Mucosa of rectum (tissue), 2 donors: ENCODE data around the gene CCSER2.

ENCODE experiments used
- H3K27ac ChIP-seq, 2 donors: one replicate each; pipeline ENCODE4 v1.7.0; 2013; ENCODE audit warnings: inconsistent platforms in 2 of 2, low read depth in 2 of 2, low read length in 2 of 2
- H3K27me3 ChIP-seq, 2 donors: one replicate each; pipeline ENCODE4 v1.7.0; 2013; ENCODE audit warnings: low read length in 2 of 2; ENCODE audit not compliant: control insufficient read depth in 2 of 2, insufficient read depth in 2 of 2
- H3K36me3 ChIP-seq, 2 donors: one replicate each; pipeline ENCODE4 v1.7.0; 2013; ENCODE audit warnings: low read length in 2 of 2; ENCODE audit not compliant: control insufficient read depth in 2 of 2, insufficient read depth in 2 of 2
- H3K4me1 ChIP-seq, 2 donors: one replicate each; pipeline ENCODE4 v1.7.0; 2013; ENCODE audit warnings: low read length in 2 of 2, mild to moderate bottlenecking in 1 of 2; ENCODE audit not compliant: control insufficient read depth in 2 of 2, insufficient read depth in 2 of 2
- H3K4me3 ChIP-seq, 2 donors: one replicate each; pipeline ENCODE4 v1.7.0; 2013; ENCODE audit warnings: low read length in 2 of 2
- H3K9ac ChIP-seq, 2 donors: one replicate each; pipeline ENCODE4 v1.7.0; 2013; ENCODE audit warnings: low read length in 2 of 2, low read depth in 1 of 2, mild to moderate bottlenecking in 1 of 2
- H3K9me3 ChIP-seq, 2 donors: one replicate each; pipeline ENCODE4 v1.7.0; 2013; ENCODE audit warnings: low read length in 2 of 2; ENCODE audit not compliant: control insufficient read depth in 2 of 2
- donor health status: healthy.
- donor health status: Normal muscosa, but diverticular disease.

The CCSER2 gene

GRCh38 chr10:84356928-84357327 is 28.5 kb downstream of the CCSER2 start:
- Histone ChIP-seq H3K4me1 (no peaks in the 10 kb centered on the region), H3K9me3 (no peaks in the 10 kb centered on the region)

DNA sequence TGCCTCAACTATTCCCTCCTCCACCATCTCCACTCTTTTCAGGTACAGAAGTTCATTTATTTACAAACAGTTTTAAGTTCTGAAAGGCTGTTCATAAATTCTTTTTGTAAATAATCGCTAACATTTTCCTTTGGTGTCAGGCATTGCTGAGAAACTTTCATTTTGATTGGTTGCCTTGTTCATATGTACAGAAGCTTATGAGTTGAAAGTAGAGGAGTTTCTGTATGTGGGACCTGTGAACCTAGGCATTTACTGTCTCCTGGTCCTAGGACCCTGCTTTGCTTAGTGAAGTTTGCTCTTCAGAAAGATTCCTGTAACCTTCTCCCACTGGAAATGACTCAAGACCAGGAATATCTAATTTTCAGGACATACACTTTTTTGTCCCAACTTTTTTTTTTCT is 30.4 kb downstream of the CCSER2 start:
- no peak overlapping the region for H3K4me3 ChIP-seq
- H3K36me3 ChIP-seq, result no peaks in the 10 kb centered on the region
- H3K27ac ChIP-seq, result no peak overlapping the region
- H3K27me3 ChIP-seq, result no peaks in the 10 kb centered on the region
- H3K4me1 ChIP-seq, result no peaks in the 10 kb centered on the region
- no peaks in the 10 kb centered on the region for H3K9me3 ChIP-seq
- no peak overlapping the region for H3K9ac ChIP-seq

More at GRCh38 chr10:84356928-84357327, 28.5 kb downstream of the CCSER2 start:
- Histone ChIP-seq H3K4me3 (no peak overlapping the region), H3K9ac (no peak overlapping the region), H3K36me3 (no peaks in the 10 kb centered on the region), H3K27me3 (no peaks in the 10 kb centered on the region), H3K27ac (no peak overlapping the region)

DNA sequence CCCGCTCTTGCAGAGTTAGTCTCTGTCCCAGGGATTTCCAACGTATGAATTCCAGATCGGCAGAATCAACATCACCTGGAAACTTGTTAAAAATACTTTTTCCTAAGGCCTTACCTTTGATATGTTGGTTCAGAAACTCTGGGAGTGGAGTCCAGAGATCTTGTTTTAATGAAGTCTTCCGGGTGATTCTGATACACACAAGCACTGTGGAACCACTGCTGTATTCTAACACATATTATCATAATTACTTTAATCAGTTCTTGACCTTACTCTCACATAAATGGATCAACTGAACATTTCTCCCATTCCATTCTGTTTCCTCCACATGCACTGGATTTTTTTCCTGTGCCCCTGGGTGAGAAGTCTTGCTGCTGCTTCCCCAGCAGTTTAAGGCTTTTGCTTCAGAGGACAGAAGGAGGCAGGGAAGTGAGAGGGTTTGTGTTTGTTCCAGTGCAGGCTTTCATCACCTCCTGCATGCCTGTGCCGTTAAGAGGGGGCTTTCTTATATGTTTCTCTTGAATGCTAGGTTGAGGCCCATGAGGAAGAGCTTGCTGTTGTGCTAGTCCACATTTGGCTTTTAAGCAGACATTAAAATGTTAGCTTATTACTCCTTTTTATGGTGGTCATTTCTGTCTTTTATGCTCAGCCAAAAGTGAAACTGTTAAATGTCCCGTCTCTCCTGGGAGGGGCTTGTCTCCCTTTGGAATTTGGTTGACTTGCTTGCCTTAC is 32.4 kb downstream of the CCSER2 start:
- Histone ChIP-seq H3K4me1 (no peaks in the 10 kb centered on the region), H3K4me3 (peak overlapping the region; percentile 13 to 63), H3K36me3 (no peaks in the 10 kb centered on the region), H3K9ac (no peak overlapping the region), H3K27me3 (no peaks in the 10 kb centered on the region), H3K9me3 (no peaks in the 10 kb centered on the region), H3K27ac (peak overlapping the region in 1 of 2 donors; percentile 4)

DNA sequence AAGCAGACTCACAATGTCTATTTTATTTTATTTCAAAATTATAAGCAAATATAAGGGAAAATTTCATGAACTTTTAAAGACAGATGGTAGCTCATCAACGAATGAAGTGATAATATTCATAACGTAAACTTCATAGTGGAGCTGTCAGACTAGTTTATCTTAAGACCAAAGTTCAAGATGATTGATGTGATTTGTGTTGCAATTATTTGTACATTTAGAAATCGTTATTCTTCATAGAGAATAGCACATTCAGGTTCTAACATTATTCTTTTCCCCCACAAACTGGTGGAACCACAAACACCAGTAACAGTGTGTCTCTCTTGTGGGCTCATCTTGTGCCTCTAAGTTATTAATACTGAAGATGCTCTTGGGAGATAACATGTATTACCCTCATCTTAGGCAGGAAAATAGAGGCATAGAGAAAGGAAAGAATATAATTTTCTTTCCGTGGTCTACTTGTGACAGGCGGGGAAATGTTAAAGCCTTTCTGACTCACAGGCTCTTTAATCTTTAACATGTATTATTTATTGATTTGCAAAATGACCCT is 37.0 kb downstream of the CCSER2 start:
- Histone ChIP-seq H3K4me3 (no peak overlapping the region), H3K9ac (no peak overlapping the region), H3K4me1 (no peaks in the 10 kb centered on the region), H3K27me3 (no peaks in the 10 kb centered on the region), H3K36me3 (no peaks in the 10 kb centered on the region), H3K9me3 (no peaks in the 10 kb centered on the region), H3K27ac (no peak overlapping the region)

- H3K9me3 ChIP-seq, result no peaks in the 10 kb centered on the region
- no peak overlapping the region for H3K27ac ChIP-seq
- H3K4me1 ChIP-seq, result no peaks in the 10 kb centered on the region
- H3K4me3 ChIP-seq, result no peak overlapping the region
- H3K9ac ChIP-seq, result no peak overlapping the region
- no peaks in the 10 kb centered on the region for H3K27me3 ChIP-seq
- H3K36me3 ChIP-seq, result no peaks in the 10 kb centered on the region
Observed at GRCh38 chr10:84366041-84366440, 37.7 kb downstream of the CCSER2 start.

DNA sequence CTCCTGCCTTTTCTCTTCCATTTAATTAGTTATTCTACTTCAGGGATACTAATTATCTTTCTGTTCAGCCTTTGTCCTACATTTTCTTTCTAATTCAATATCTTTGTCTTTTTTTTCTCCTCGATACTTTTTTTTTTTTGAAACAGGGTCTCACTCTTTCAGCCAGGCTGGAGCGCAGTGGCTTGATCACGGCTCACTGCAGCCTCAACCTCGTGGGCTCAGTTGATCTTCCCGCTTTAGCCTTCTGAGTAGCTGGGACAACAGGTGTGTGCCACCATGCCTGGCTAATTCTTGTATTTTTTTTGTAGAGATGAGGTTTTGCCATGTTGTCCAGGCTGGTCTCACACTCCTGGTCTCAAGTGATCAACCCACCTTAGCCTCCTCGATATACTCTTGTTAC is 38.9 kb downstream of the CCSER2 start:
- Histone ChIP-seq H3K27ac (no peak overlapping the region), H3K27me3 (no peaks in the 10 kb centered on the region), H3K9me3 (no peaks in the 10 kb centered on the region), H3K9ac (no peak overlapping the region), H3K4me1 (no peaks in the 10 kb centered on the region), H3K4me3 (no peak overlapping the region), H3K36me3 (peaks cover 4 to 8% of the 10 kb centered on the region in 2 donors)

- Histone ChIP-seq H3K9me3 (no peaks in the 10 kb centered on the region), H3K36me3 (peaks cover 5 to 8% of the 10 kb centered on the region in 2 donors), H3K9ac (no peak overlapping the region), H3K4me3 (no peak overlapping the region), H3K27ac (no peak overlapping the region), H3K4me1 (peaks cover 0 to 3% of the 10 kb centered on the region in 2 donors), H3K27me3 (no peaks in the 10 kb centered on the region)
Observed at GRCh38 chr10:84368828-84369227, 40.4 kb downstream of the CCSER2 start.

DNA sequence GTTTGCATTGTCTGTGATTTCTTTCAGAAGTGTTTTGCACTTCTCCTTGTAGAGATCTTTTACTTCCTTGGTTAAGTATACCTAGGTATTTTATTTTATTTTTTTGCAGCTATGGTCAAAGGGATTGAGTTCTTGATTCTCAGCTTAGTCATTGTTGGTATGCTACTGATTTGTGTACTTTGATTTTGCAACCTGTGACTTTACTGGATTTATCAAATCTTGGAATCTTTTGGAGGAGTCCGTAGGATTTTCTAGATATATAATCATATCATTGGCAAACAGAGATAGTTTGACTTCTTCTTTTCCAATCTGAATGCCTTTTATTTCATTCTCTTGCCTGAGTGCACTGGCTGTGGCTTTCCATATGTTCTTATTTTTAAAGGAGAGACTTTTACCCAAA is 41.9 kb downstream of the CCSER2 start:
- Histone ChIP-seq H3K9ac (no peak overlapping the region), H3K27ac (no peak overlapping the region), H3K4me1 (peaks cover 0 to 3% of the 10 kb centered on the region in 2 donors), H3K4me3 (no peak overlapping the region), H3K36me3 (peaks cover 8 to 11% of the 10 kb centered on the region in 2 donors), H3K27me3 (no peaks in the 10 kb centered on the region), H3K9me3 (no peaks in the 10 kb centered on the region)

DNA sequence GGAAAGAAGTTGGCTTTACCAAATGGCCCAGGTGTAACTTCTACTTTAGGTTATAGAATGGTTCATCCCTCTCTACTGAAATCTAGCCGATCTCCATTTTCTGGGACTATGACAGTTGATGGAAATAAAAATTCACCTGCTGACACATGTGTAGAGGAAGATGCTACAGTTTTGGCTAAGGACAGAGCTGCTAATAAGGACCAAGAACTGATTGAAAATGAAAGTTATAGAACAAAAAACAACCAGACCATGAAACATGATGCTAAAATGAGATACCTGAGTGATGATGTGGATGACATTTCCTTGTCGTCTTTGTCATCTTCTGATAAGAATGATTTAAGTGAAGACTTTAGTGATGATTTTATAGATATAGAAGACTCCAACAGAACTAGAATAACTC is 43.6 kb downstream of the CCSER2 start:
- H3K27me3 ChIP-seq, result no peaks in the 10 kb centered on the region
- no peaks in the 10 kb centered on the region for H3K9me3 ChIP-seq
- no peak overlapping the region for H3K27ac ChIP-seq
- peaks cover 8 to 11% of the 10 kb centered on the region in 2 donors for H3K36me3 ChIP-seq
- peaks cover 0 to 3% of the 10 kb centered on the region in 2 donors for H3K4me1 ChIP-seq
- no peak overlapping the region for H3K9ac ChIP-seq
- no peak overlapping the region for H3K4me3 ChIP-seq

GRCh38 chr10:84373000-84373399 is 44.6 kb downstream of the CCSER2 start:
- no peaks in the 10 kb centered on the region for H3K27me3 ChIP-seq

More at GRCh38 chr10:84373000-84373399, 44.6 kb downstream of the CCSER2 start:
- Histone ChIP-seq H3K9me3 (no peaks in the 10 kb centered on the region), H3K36me3 (peaks cover 8 to 11% of the 10 kb centered on the region in 2 donors), H3K27ac (no peak overlapping the region), H3K4me1 (peaks cover 0 to 3% of the 10 kb centered on the region in 2 donors), H3K4me3 (no peak overlapping the region), H3K9ac (no peak overlapping the region)
